Panc1 (cell line): ENCODE measurements around the gene SLC41A3. TPM values are rescaled to one million over a fixed set of nuclear protein-coding genes. Genes with fewer than 3 reads are reported as not detected.

Experiments used
- ATAC-seq: fragments of 200-7000 bp; cut with Tn5 transposase; 2 replicates; pipeline ENCODE4 v1.9.1; 2020; ENCODE audit warnings: mild to moderate bottlenecking, moderate library complexity
- BruUV-seq: library from RNA; stranded (reverse); fragments of 400-500 nt; replicated peaks from 2 replicates; lab custom pipeline; 2021; lab: Mats Ljungman, UMichigan
- CTCF ChIA-PET: fragments of 300-600 bp; sonication (Branson Sonifier 250); formaldehyde crosslinking; loops from one replicate; lab custom pipeline; 2022; ENCODE audit warnings: antibody characterized with exemption; lab: Charles Lee
- POLR2A ChIA-PET: fragments of 300-600 bp; sonication (Branson Sonifier 250); formaldehyde crosslinking; loops from one replicate; lab custom pipeline; 2022; ENCODE audit warnings: antibody characterized with exemption; lab: Charles Lee
- DNase-seq: peaks from one replicate; pipeline ENCODE4 v3.0.0-alpha.2; 2010; ENCODE audit warnings: low read depth, low spot score
- H3K27ac ChIP-seq: 2 replicates; pipeline ENCODE4 v1.5.1; 2011; ENCODE audit warnings: mild to moderate bottlenecking, low read length, inconsistent platforms
- H3K27me3 ChIP-seq: fragments of 200-500 bp; sonication (Bioruptor generic); 2 replicates; pipeline ENCODE4 v1.6.0; 2014; ENCODE audit warnings: low read length, inconsistent platforms; ENCODE audit not compliant: control insufficient read depth, insufficient read depth
- H3K36me3 ChIP-seq: fragments of 200-500 bp; sonication (Bioruptor generic); 2 replicates; pipeline ENCODE4 v1.5.1; 2014; ENCODE audit warnings: inconsistent platforms, mild to moderate bottlenecking, low read length, moderate library complexity; ENCODE audit not compliant: control insufficient read depth, insufficient read depth
- H3K4me1 ChIP-seq: 2 replicates; pipeline ENCODE4 v1.5.1; 2011; ENCODE audit warnings: inconsistent platforms, mild to moderate bottlenecking, low read length, moderate library complexity; ENCODE audit not compliant: control insufficient read depth, insufficient read depth
- H3K4me3 ChIP-seq, 2 experiments: 2 replicates each; pipeline ENCODE4 v1.5.1; 2011 to 2012; ENCODE audit warnings: low read depth in 2 of 2, low read length in 2 of 2, mild to moderate bottlenecking in 2 of 2, inconsistent platforms in 1 of 2, moderate library complexity in 1 of 2
- H3K9me3 ChIP-seq: fragments of 200-500 bp; sonication (Bioruptor generic); 2 replicates; pipeline ENCODE4 v1.5.1; 2014; ENCODE audit warnings: low read depth, mild to moderate bottlenecking, inconsistent platforms, low read length, moderate library complexity; ENCODE audit not compliant: control insufficient read depth, insufficient read depth
- CTCF ChIP-seq: fragments of 450-650 bp; IDR thresholded peaks from 2 replicates; pipeline ENCODE4 v1.5.1; 2017; ENCODE audit warnings: mild to moderate bottlenecking
- POLR2AphosphoS5 ChIP-seq: IDR thresholded peaks from 2 replicates; pipeline ENCODE4 v1.6.1; 2012; ENCODE audit warnings: mild to moderate bottlenecking, low read depth, low read length, moderate library complexity
- REST ChIP-seq, 2 experiments: IDR thresholded peaks; 2 replicates each; pipeline ENCODE4 v1.6.1; 2011 to 2012; ENCODE audit warnings: low read depth in 2 of 2, control low read depth in 1 of 2, low read length in 1 of 2, mild to moderate bottlenecking in 1 of 2, moderate library complexity in 1 of 2; ENCODE audit not compliant: insufficient read depth in 1 of 2
- SIN3A ChIP-seq: IDR thresholded peaks from 2 replicates; pipeline ENCODE4 v1.6.1; 2012; ENCODE audit warnings: low read depth, mild to moderate bottlenecking, low read length, moderate library complexity, borderline replicate concordance; ENCODE audit not compliant: insufficient read depth
- TCF7L2 ChIP-seq: IDR thresholded peaks from 2 replicates; pipeline ENCODE4 v1.6.1; 2011; ENCODE audit warnings: mild to moderate bottlenecking, low read depth, low read length, inconsistent platforms
- in situ Hi-C: cut with HindIII; loops from 2 replicates; pipeline ENCODE4 v1.10.0; 2016; ENCODE audit warnings: low sequenced_read_pairs, low pct_unique_long_range_greater_than_20kb
- intact Hi-C: fragments of 100-400 bp; cut with micrococcal nuclease; formaldehyde crosslinking; loops from one replicate; pipeline ENCODE4 v1.10.0; 2022; ENCODE audit not compliant: unreplicated experiment
- total RNA-seq: library from RNA; stranded (reverse); gene quantifications from one replicate; pipeline ENCODE4 v1.2.1, GENCODE V29; 2021; ENCODE audit not compliant: unreplicated experiment

The SLC41A3 gene
- total RNA-seq, 1 experiment from 2014 or later: 39.0 TPM

GRCh38 chr3:126100269-126100633, 16.3 kb upstream of the SLC41A3 start:
- ChIA-PET CTCF (no interaction called here), POLR2A (no interaction called here)
- Histone ChIP-seq H3K9me3 (no peaks in the 10 kb centered on the region), H3K4me1 (no peaks in the 10 kb centered on the region), H3K27ac (no peak overlapping the region), H3K36me3 (no peaks in the 10 kb centered on the region), H3K4me3 (no peak overlapping the region), H3K27me3 (no peaks in the 10 kb centered on the region)
- TF ChIP-seq CTCF (no peak), REST (IDR thresholded peaks at IDR 0.05; ENCODE audit: insufficient read depth in 1 of 2, low read depth in 2 of 2, low read length in 1 of 2) (no peak), TCF7L2 (no peak), SIN3A (no peak), POLR2AphosphoS5 (no peak)
- no TSS peak for BruUV-seq
- in situ Hi-C loops (no loop called here), intact Hi-C loops (no loop called here)
- ATAC-seq (no peak), DNase-seq (no peak)

- no peak overlapping the region for H3K4me3 ChIP-seq
- H3K27me3 ChIP-seq: no peaks in the 10 kb centered on the region
- no peaks in the 10 kb centered on the region for H3K36me3 ChIP-seq
- no peak for DNase-seq
- BruUV-seq: no TSS peak
- ChIA-PET POLR2A (interaction anchor here (0.5 kb wide), 1 partner anchor 814 kb away, joined by 3 read pairs; no protein-coding TSS in a partner anchor), CTCF (interaction anchor here (0.9 kb wide), 1 partner anchor 13 kb away, joined by 4 read pairs; no protein-coding TSS in a partner anchor)
- TF ChIP-seq TCF7L2: no peak
- no peak for TF ChIP-seq POLR2AphosphoS5
- no peak for TF ChIP-seq REST (IDR thresholded peaks at IDR 0.05; ENCODE audit: insufficient read depth in 1 of 2, low read depth in 2 of 2, low read length in 1 of 2)
- no peak for TF ChIP-seq SIN3A
- TF ChIP-seq CTCF: no peak
- ATAC-seq: no peak
- no peak overlapping the region for H3K27ac ChIP-seq
- H3K4me1 ChIP-seq: no peaks in the 10 kb centered on the region
- in situ Hi-C loops: no loop called here
- intact Hi-C loops: no loop called here
- H3K9me3 ChIP-seq: no peaks in the 10 kb centered on the region
Observed at GRCh38 chr3:126098391-126098858, 14.5 kb upstream of the SLC41A3 start.
